RWPE1 (cell line): ENCODE measurements around the gene RFTN2.
"Not testable (repeated sequence)": the region's sequence is repeated elsewhere in the genome, so short reads cannot be mapped to it uniquely, and the experiment has no call there.

Experiments used
- CTCF ChIA-PET: fragments of 350-600 bp; sonication (Branson Sonifier 250); formaldehyde crosslinking; extraction: SDS; loops from one replicate; lab custom pipeline; 2021; lab: Yijun Ruan, JAX
- POLR2A ChIA-PET: fragments of 400-600 bp; formaldehyde crosslinking; extraction: SDS; loops from one replicate; lab custom pipeline; 2020; ENCODE audit warnings: antibody characterized with exemption; ENCODE audit not compliant: low non-redundant PET; lab: Yijun Ruan, JAX
- DNase-seq: peaks from one replicate; pipeline ENCODE4 v3.0.0; 2012; ENCODE audit warnings: low spot score
- H3K27ac ChIP-seq: fragments of 450-650 bp; 2 replicates; pipeline ENCODE4 v1.5.1; 2017
- CTCF ChIP-seq: fragments of 450-650 bp; conservative IDR thresholded peaks from 2 replicates; pipeline ENCODE4 v1.5.1; 2017; ENCODE audit warnings: low read depth, mild to moderate bottlenecking

The RFTN2 gene

GRCh38 chr2:197641666-197642065 lies 33.7 kb downstream of the RFTN2 start:
- no peak for TF ChIP-seq CTCF
- no peak for DNase-seq
- CTCF ChIA-PET: no interaction called here
- POLR2A ChIA-PET: no interaction called here
- no peak overlapping the region for H3K27ac ChIP-seq

- DNase-seq: not testable (repeated sequence)
Measured at GRCh38 chr2:197640571-197641122, 34.7 kb downstream of the RFTN2 start.

DNA sequence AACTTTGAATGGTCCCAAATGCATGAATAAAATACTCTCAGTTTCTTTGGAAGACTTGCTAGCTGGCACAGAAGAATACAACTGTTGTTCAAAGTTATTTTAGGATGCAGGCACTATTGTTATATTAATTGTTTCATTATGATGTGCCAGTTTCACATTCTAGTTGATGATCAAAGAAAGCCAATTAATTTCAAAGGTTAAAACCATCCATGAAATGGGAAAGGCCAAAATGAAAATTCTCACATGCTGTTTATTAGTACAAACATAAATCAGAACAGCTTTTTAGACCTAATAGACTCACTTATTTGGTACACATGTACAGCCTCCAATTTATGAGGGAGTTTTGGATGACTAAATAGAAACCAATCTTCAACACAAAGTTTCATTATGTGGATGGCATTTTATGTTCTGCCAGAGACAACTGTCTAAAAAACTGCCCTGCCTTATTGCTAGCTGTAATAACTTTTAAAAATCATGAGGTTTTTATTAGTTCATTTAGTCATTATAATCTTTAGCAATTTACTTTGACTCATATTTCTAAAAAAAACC lies 42.2 kb downstream of the RFTN2 start:
- TF ChIP-seq CTCF: no peak
- DNase-seq: no peak
- H3K27ac ChIP-seq: no peak overlapping the region
- POLR2A ChIA-PET: no interaction called here
- CTCF ChIA-PET: no interaction called here

More at GRCh38 chr2:197640571-197641122, 34.7 kb downstream of the RFTN2 start:
- H3K27ac ChIP-seq, CTCF ChIA-PET, POLR2A ChIA-PET: not testable (repeated sequence)

GRCh38 chr2:197628043-197628500 lies 47.3 kb downstream of the RFTN2 start:
- CTCF ChIA-PET: no interaction called here
- POLR2A ChIA-PET: no interaction called here
- no peak overlapping the region for H3K27ac ChIP-seq
- no peak for TF ChIP-seq CTCF
- DNase-seq: no peak

DNA sequence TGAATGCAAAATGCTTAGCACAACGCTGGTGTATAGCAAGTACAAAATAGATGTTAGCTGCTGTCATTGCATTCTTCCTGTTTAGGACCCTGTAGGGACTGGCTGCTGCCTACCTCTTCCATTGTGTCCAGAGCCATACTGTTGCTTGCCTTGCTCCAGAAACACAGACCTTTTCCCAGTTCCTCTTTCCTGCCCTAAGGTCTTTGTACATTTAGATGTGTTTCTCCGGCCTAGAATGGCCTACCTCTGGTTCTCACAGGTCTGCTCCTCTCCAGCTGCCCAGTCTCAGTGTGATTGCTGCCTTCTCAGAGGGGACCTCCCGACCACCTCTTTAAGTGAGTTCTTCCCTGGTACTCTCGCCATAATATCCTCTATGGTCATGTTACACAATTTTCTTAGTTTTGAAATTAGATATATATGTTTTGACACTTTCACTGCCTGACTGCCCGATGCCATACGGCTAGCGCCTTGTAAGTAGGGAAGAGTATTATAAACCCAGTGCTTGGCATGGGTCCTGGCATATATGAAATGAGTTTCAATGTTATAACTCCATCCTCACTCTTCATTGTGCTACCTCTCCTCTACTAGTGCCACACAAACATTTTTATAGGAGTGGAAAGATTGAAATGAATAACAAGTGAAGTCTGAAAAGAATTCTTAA lies 48.3 kb downstream of the RFTN2 start:
- no peak for TF ChIP-seq CTCF
- ChIA-PET CTCF (no interaction called here), POLR2A (no interaction called here)
- no peak for DNase-seq
- H3K27ac ChIP-seq: no peak overlapping the region

DNA sequence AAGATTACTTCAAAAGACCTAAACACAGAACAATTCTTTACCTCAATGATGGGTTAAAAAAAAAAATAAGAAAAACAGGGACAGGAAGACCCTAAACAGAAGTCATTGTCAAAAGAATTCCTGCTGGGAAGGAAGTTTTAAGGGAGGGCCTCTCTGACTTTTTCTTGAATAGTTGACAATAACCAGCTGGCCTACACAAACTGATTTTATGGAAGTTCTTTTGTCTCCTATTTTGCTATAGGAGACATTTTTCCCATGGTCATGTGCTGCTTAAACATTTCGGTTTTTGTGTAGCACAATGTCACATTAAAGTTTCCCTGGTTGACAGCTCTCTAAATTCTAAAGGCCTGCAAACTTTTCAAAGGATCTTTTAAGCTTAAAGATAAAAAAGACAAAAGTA lies 55.3 kb downstream of the RFTN2 start:
- ChIA-PET POLR2A (no interaction called here), CTCF (no interaction called here)
- DNase-seq: no peak
- no peak for TF ChIP-seq CTCF
- H3K27ac ChIP-seq: no peak overlapping the region

- peak; percentile 71 for DNase-seq
- CTCF ChIA-PET: interaction anchor here (0.7 kb wide), 1 partner anchor 167 kb away, joined by 3 read pairs; no protein-coding TSS in a partner anchor
- POLR2A ChIA-PET: no interaction called here
- no peak overlapping the region for H3K27ac ChIP-seq
- TF ChIP-seq CTCF: peak; percentile 31; the same call in 1 of the 2 replicates
Measured at GRCh38 chr2:197615016-197615652, 60.3 kb downstream of the RFTN2 start.
